Esophagus mucosa (tissue), 1 donor: ENCODE measurements around the gene LY6G6F. TPM values are rescaled to one million over a fixed set of nuclear protein-coding genes. Genes with fewer than 3 reads are reported as not detected.

Experiments used
- ATAC-seq: fragments of 200-7000 bp; cut with Tn5 transposase; one replicate; pipeline ENCODE4 v1.9.1; 2020
- total RNA-seq: library from RNA; stranded (reverse); gene quantifications from one replicate; pipeline ENCODE4 v1.2.4, GENCODE V29; 2023
- donor health status: DM: yes; HTN: yes; CAD: no.

The LY6G6F gene
- total RNA-seq, 1 donor from 2014 or later = not detected

DNA sequence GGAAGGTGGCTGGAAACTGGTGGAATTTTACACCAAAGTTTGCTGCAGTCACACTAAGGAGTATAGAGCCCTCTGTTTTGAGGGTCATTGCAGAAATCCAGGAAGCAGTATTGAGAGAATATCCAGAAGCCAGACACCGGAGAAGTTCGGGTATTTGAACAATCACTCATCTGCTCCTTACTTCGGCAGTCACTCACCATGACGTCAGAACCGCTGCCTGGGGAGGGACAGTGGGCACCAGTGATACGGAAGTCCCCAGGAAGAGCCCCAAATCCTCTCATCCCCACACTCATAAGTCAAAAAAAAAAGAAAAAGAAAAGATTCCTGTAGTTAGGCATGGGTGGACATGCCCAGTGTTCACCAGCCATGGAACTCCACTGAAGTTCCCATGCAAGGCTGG, 29.8 kb upstream of the LY6G6F start:
- no peak for ATAC-seq

DNA sequence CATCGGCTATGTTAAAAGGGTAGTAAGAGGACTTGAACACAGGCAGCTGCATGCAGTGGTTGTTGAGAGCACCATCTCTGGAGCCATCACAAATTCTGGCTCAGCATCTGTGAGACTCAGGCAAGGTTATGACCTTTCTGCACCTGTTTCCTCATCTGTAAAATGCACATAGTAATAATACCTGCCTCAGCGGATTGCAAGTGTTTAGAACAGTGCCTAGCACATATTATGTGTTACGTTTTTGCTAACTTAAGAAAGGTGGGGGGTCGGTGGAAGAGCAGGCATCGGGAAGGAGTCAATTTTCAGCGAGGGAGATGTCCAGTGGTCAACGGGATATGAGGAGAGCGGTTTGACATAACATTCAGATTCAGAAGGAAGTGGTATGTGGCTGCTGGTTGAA, 28.7 kb upstream of the LY6G6F start:
- no peak for ATAC-seq

DNA sequence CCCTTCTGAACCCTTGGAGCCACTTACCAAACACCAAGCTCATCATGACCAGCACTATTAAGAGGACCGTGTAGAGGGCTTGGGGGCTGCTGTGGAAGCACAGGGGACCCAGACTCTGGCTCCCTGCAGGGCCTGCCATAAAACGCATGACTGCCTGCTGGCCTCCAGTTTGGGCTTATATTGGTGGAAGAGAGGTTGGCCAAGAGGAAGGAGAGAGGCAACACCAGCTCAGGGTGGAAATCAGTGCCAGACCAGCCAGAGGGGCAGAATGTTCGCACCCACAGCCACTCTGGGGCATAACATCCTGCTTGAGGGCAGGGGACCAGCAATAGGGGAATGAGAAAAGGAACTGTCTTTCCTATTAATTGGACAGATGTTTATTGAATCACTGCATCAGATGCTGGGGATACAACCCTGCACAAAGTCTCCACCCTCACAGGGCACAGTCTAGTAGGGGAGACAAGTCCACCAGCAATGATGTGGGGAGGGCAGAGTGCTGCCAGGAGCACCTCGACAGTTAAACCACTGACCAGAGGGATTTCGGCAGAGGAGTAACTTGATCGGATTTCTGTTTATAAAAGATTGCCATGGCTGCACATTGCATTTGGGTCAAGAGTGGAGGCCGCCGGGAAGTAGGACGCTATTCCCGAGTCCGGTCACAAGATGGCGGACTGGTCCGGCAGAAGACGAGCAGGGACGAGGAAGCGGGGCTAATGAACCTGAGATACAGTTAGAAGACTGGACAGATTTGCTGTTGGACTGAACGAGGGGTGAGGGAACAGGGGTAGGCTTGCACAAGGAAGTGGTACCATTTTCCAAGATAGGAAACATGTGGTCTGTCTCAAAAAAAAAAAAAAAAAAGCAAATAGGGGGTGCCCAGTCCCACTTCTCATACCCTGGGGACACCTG, 26.2 kb upstream of the LY6G6F start, which contains the start of gene LY6G5C:
TSS of gene LY6G5C (minus strand) at position 842 of the 909 bp plus-strand sequence. CDS start at position 148, 694 bp downstream.
- peak; percentile 78 for ATAC-seq

DNA sequence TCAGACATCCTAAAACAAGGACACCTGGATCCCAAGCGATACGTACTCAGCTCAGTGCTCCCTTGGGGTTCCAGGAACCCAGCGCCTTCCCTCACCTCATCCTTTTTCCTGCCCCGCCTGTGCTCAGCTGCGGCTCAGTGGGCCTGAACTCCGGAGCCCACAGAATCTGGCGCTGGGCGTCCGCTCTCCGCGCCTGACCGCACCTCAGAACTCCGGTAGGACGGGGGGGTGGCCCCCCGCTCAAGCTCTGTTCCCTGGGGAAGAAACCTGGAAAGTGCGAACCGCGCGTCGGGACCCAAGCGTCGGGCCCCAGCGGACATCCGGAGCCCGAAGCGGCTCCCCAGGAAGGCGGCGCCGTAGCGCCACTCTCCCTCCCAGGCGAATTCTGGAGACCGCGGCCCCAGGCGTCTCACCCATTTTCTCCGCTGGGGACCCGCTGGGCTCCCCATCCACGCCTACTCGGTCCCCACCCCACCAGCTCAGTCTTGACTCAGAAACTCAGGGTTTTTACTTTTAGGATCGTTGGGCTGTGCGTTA, 25.5 kb upstream of the LY6G6F start:
- ATAC-seq = peak; percentile 39

DNA sequence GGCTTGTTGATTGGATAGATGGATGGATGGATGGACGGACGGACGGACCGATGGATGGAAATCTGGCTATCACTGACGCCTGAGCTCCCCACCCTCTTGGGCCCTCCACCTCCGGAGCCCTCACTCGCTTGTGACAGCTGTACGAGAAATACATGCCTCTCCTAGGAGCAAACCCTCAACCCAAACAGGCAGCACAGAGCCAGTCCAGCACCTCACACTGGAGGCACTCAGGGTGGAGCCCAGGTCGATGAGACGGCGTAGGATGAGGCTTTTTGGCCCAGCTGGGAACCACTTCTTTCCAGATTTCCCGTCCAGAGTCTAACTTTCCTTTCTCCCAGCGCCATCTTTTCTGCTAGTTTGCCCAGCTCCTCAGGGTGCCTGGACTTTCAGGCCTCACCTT, 23.1 kb upstream of the LY6G6F start:
- ATAC-seq = no peak

DNA sequence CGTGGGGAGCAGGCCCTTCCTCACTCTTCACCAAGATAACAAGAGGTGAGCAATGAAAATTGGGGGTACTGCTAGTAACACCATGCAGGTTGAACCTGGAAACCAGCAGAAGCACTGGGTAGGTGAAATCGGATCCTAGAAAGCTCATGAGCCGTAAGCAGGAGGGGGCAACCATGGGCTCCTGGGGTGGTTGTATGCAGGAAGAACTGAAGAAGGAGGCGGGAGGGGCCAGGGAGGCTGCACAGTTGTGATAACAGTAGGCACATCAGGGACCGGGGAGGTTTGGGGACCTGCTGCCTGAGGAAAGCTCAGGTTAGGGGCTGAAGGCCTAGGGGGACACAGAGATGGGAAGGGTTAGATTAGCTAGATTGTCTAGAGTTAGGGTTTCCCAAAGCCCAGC, 20.2 kb upstream of the LY6G6F start:
- ATAC-seq = no peak

DNA sequence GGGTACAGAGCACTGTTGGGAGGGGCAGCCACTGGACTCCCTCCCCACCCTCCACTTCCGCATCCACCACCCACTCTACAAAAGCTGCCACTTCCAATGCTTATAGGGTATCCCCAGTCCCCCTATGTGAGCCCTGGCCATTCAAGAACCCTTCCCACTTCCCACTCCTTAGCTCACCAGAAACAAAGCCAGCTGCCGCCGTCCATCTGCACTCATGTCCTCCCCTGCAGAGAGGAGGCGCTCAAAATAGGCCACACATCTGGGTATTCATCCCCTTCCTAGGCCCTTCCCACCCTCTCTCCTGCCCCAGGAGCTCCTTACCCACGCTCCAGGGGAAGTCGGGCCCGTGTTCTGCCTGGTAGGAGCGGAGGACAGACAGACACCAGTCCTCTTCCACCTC, 19.3 kb upstream of the LY6G6F start:
- ATAC-seq = no peak

DNA sequence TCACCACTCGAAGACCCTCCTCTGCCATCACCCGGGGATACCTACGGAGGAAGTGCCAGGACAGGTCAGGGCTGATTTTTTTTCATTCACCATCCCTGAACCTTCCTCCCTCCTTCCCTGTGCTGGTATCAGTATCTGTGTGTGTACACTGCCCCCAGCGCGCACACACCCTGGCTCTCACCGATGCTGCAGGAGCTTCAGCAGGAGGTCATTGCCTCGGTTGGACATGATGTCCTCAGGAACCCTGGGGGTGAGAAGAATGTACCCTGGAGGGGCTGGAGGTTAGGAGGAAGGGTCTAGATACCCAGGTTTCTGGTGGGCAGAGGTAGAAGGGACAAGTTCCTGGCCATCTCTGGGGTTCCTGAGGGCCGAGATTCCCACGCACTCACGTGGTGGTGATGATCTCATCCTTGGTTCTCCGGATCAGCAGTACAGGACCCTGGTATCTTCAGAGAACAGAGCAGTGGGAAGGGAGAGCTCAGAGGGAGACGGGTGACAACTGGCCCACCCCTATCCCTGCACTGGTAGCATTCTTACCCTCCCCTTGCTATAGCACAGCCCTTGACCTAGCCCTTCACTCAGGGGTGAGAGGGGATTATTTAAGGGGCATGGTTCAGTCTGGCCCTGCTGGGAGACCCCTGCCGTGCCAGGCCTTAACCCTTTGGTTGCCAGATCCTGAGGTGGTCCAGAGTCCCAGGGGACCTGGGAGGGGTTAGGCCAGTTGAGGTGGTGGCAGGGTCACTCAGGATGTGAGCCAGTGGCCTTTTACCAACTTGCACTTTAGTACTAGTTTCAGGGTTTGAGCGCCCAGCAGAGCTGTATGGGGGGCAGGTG, 18.6 kb upstream of the LY6G6F start:
- no peak for ATAC-seq

DNA sequence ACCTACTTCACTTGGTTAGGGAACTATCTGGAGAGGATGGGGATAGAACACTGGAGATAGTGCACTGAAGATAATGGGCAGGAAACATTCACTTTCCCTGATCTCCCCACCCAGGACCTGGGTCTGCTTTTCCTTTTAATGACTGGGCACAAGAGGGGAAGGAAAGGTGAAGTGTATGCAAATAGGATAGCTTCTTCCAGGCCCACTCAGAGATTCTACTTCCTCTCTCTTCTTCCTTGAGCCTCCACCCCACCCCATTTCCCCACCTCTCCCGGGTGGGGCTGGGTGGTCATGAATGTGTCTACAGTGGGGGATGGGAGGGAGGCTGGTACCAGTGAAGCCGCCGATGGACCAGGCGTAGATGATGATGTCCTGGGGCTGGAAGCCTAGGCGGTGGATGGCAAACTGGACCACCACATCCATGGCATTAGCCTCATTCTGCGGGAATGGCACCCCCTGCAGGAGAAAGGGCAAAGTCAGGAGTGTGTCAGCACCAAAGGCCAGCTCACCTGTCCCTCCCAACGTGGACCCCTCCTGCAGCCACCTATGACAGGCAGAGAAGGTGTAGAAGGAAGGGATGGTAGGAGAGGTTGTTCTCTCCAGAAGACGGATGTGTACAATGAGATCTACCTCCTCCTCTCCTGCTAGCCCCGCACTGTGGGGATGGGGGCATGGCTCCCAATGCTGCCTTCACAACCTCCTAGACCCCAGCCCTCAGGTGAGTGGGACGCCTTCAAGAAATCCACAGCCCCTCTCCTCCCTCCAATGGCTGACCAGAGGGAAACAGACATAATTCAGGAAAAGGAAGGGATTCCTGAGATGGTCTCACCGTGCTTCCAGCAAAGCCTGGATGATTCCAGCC, 17.2 kb upstream of the LY6G6F start:
- no peak for ATAC-seq

DNA sequence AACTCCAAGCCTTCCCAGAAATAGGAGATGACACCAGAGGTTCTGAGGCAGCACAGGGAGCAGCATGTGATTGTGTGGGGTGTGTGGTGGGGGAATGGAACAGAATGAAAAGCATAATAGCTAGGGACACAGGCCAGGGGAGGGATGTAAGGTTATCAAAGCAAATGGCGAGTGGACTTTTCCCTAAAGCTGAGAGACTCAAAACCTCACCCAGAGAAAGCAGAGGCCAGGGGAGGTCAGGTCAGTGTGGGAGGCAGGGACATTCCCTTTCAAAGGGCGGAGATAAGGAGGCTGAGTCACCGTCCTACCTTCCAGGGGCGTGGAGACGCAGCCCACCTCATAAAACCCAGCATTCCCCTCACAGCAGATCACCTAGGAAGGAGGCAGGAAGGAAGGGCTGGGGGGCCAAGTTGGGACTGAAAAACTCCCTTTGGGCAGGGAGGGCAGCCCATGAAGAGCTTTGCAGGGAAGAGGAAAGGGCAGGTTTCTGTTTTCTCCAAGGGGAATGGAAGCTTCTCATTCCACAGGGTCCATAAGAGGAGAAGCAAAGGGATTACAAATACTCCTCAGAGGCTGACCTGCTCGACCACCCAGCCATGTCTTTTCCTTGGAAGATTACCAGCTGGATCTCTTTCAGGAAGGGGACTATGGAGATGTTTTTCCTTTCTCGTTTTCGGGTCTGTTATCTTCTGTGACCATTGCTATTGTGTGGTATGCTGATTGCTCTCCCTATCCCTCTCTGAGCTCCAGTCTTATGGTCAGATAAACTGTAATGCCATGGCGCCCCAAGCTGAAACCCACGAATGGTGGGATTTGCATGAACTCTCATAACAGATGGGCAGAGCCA, 16.2 kb upstream of the LY6G6F start:
- no peak for ATAC-seq

DNA sequence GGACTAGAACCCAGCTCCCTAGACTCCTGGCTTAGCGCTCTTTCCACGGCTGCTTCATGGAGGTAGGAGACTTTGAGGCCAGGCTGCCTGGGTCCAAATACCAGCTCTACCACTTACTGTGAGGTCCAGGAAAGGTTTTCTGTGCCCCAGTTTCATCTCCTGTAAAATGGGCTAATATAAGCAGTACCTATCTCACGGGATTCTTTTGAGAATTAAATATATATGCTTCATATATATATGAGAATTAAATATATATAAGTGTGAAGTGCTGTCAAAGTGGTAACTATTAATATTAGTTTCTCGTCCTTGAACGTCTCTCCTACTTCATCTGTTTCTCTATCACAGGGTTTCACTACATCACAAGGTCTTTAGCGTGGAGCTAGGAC, 15.6 kb upstream of the LY6G6F start:
- ATAC-seq = no peak

DNA sequence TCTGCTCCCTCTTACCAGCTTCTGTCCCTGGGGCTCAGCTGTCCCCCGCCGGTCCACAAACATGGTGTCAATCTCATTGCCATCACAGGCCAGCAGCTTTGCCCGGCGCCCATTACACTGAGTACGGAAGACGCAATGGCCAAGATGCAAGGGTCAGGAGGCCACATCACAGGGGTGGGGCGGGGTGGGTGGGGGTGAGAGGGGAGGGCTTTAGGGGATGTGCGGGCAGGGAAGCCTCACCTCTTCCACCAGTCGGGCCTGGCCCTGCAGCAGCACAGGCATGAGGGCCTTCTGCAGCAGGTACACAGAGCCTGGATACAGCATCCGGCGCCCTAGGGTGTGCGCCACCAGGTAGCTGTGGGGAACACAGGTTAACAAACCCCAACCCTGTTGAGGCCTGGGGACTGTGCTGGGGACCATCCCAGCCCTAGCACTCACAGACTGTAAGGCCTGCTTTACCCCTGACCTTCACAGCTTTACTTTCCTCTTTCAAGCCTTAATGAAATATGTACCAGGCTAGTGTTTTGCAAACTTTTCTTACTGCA, 15.0 kb upstream of the LY6G6F start:
- no peak for ATAC-seq

DNA sequence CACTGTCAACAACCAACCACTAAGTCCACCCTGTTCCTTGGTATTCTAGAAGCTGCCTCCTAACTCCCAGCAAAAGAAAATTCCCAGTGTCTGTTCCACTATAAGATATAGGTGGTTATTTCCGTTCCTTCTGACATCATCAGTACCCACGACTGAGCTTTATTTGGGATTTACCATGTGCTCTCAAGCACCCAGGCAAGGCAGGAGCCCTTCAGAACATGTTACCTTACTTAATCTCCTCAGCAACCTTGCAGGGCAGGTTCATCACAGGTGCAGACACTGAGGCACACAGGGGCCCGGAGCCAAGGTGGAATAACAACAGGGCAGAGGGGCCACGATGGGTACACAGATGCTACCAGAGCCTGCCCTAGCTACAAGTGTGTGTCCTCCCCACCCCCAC, 14.3 kb upstream of the LY6G6F start:
- ATAC-seq = no peak

DNA sequence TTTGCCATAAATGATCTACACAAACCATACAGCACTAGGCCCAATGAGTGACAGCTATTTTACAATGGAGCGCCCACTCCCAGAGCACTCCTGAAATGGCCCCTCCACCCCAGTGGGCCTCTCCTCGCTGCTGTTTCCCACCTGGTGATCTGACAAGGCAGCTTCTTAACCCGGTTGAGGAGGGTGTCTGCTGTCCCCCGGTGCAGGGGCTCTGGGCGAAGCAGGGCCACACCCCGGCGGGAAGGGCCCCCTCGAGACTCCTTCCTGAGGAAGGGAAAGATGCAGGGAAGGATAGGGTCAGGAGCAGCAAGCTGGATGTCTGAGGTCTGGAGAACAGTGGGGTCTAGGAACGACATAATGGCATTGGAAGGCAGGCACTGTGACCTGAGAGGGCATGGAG, 13.8 kb upstream of the LY6G6F start:
- ATAC-seq = no peak

DNA sequence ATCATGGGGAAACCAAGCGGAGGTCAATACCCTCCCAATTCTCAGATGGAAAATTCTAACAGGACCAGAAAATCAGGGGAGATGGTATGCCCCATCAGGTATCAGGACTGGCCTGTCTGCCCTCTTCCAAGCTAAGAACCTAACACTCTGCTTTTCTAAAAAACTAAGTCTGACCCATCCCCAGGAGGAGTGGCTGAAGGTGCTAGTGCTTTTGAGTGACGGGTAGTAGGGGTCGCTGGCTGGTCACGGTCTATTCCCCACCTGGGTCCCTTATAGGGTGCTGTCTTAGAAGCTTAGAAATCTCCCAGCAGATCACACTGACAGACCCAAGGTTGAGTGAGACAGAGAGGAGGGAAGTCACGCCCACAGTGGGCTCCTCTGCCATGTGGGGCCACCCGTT, 13.1 kb upstream of the LY6G6F start:
- no peak for ATAC-seq

DNA sequence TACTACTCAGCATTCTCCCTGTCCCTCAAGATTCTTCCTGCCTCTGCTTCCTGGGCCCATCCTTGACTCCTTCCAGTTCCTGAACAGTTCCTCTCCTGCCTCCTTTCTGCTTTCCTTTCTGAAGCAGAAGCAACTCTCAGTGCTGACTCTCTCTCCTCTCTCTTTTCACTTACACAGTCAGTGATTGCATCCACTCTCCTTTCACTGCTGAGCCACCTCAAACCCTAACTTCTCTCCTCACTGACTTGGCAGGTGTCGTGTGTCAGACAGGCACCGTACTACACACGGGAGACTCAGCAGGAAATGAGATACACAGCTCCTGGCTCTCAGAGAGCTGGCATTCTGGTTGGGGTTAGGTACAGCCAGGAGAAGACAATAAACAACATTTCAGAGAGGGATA, 9.1 kb upstream of the LY6G6F start:
- peak; percentile 22 for ATAC-seq

DNA sequence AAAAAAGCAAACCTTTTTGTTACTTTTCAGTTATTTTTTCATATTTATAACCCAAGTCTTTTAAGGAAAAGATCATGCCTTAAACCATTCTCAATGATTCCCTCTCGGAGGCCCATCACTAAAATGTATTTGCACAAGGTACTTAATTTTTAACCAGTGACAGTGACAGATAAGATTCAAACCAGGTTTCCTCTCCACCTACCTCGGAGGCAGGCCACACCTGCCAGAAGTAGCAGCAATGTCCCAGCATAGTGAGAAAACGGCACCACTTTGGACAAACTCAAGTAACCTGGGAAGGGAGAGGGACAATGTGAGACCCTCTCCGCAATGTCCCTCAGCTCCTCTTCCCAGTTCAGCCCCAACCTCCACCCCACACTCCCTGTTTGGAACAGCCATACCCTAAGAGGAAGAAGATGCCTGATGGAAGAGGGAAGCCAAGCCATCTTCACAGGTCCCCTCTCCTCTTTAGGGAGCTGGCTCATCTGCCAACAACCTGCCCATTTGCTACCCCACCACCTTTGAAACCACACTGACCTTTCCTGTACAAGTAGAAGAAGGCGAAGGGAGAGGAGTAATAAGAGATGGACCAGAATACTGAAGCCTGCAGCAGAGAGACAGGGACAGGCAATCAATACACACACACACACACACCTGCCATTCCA, 5.8 kb upstream of the LY6G6F start:
- ATAC-seq = no peak

DNA sequence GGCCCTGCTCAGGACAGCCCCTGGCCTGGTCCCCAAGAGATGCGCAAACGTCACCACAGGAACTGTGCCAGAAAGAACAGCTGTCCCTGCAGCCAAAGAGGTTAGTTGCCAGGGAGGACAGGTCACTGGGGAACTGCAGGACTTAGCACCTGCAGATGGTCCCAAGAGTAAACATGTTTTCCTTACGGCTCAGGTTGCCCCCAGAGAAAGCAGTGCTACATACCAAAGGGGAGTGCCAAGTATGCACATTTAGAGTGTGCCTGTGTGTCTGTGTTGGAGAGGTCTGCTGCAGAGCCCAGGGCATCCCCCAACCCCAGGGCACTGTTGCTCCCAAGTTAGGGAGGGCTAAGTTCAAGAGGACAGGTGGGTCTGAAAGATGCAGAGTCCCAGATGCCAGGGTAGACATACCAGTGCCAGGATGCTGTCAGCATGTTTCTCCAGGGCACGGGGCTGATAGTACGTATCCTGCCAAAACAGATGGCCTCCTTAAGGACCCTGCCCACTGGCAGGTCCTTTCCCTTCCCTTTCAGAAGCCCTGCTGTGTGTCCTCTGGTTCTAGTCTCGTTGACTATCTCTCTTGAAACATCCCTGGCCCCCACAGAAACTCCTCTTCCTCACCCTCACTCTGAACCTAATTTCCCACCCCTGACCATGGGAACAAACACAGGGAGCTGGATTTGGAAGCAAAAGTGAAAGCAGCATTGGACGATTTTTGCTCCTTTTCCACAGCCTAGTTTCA, 4.8 kb upstream of the LY6G6F start:
- no peak for ATAC-seq

DNA sequence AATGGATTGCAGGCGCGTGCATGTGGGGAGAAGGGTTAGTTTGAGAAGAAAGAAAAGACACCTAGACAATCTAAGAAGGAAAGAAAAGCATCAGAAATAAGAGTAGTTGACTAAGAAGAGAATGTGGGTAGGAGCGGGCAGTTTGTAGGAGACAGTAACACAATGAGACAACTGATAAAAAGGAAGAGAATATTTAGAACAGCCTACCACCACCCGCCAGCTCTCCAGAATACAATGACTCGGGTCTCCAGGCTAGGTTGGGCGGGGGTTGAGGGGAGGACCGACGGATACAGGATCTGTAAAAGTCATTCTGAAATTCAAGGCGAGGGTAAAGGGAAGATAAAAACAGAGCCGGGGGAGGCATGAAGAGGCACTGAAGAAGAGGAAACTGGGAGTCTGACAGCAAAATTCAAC, 4.3 kb upstream of the LY6G6F start:
- peak; percentile 3 for ATAC-seq
